VCaP (cell line): Measurements from ENCODE around the gene CD47.

Experiments used
- H3K27ac ChIP-seq: fragments of 450-650 bp; 2 replicates; pipeline ENCODE4 v1.5.1; 2017
- TF ChIP-seq, protein P1 (sequence below): fragments of 450-650 bp; conservative IDR thresholded peaks from 2 replicates; pipeline ENCODE4 v1.5.1; 2017; ENCODE audit warnings: mild to moderate bottlenecking, moderate library complexity

The CD47 gene

DNA sequence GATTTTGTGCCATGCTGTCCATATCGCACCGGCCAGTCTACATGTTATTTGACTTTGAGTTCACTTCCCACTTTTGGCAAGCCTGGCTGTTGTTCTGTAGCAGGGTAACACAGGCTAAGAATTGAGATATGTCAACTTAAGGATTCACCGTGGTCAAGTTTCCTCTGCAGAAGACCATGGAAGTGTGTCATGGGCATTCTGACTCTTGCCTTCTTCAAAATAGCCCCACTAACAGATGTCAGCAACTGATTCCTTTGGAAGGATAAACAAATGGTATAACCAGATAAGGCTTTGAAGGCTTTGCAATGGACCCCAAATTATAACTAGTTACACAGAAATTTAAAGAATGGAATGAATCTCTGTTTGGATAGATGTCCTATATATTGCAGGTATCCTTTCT, 20.1 kb upstream of the CD47 start:
- no peak overlapping the region for H3K27ac ChIP-seq
- TF ChIP-seq, protein P1, sequence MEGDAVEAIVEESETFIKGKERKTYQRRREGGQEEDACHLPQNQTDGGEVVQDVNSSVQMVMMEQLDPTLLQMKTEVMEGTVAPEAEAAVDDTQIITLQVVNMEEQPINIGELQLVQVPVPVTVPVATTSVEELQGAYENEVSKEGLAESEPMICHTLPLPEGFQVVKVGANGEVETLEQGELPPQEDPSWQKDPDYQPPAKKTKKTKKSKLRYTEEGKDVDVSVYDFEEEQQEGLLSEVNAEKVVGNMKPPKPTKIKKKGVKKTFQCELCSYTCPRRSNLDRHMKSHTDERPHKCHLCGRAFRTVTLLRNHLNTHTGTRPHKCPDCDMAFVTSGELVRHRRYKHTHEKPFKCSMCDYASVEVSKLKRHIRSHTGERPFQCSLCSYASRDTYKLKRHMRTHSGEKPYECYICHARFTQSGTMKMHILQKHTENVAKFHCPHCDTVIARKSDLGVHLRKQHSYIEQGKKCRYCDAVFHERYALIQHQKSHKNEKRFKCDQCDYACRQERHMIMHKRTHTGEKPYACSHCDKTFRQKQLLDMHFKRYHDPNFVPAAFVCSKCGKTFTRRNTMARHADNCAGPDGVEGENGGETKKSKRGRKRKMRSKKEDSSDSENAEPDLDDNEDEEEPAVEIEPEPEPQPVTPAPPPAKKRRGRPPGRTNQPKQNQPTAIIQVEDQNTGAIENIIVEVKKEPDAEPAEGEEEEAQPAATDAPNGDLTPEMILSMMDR: no peak

DNA sequence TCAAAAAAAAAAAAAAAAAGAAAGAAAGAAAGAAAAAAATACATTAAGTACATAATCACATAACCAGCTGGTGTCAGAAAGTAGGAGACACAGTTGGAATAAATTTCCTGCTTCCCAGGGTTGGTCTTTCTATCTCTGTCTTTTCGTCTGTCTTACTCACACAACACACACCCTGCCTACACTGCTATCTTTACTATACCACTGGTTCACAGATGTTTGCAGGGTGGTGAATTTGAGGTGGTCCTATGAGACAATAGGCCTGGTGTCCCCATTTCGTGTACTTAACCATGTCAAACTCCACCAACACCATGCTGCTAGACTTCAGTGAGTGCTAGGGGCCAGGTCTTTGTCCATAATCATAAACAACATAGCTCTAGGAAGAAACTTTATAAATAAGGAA, 17.6 kb upstream of the CD47 start:
- H3K27ac ChIP-seq: no peak overlapping the region
- TF ChIP-seq, protein P1: no peak

DNA sequence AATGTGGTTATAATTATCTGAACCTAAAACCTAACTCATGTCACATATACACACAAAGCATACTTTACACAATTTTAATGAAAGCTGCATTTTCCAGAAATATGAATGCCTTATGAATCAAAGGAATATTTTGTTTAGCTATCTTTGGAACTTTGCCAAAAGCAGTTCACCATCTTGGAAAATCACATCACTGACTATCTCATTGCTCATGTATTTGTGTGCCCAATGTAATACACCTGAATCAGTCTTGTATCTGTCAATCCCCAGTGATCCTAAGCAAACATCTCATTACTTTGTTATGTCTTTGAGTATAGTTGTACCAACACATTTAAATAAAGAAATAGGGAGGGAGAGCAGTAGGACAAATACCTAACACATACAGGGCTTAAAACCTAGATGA, 15.6 kb upstream of the CD47 start:
- no peak overlapping the region for H3K27ac ChIP-seq
- TF ChIP-seq, protein P1: no peak

DNA sequence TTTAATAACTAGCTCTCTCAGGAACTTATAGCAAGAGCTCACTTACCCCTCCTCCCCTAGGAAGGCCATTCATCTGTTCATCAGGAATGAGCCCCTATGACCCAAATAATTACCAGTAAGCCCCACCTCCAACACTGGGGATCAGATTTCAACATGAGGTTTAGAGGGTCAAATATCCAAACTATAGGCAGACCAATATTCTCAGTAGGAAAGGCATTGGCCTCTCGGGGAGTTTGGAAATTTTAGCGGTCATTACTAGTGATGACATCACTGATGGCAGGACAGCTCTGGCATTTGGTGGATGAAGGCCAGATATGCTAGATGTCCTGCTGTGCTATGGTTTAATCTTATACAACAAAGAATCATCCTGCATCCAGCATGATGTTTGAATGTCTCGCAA, 15.2 kb upstream of the CD47 start:
- no peak overlapping the region for H3K27ac ChIP-seq
- TF ChIP-seq, protein P1: no peak

DNA sequence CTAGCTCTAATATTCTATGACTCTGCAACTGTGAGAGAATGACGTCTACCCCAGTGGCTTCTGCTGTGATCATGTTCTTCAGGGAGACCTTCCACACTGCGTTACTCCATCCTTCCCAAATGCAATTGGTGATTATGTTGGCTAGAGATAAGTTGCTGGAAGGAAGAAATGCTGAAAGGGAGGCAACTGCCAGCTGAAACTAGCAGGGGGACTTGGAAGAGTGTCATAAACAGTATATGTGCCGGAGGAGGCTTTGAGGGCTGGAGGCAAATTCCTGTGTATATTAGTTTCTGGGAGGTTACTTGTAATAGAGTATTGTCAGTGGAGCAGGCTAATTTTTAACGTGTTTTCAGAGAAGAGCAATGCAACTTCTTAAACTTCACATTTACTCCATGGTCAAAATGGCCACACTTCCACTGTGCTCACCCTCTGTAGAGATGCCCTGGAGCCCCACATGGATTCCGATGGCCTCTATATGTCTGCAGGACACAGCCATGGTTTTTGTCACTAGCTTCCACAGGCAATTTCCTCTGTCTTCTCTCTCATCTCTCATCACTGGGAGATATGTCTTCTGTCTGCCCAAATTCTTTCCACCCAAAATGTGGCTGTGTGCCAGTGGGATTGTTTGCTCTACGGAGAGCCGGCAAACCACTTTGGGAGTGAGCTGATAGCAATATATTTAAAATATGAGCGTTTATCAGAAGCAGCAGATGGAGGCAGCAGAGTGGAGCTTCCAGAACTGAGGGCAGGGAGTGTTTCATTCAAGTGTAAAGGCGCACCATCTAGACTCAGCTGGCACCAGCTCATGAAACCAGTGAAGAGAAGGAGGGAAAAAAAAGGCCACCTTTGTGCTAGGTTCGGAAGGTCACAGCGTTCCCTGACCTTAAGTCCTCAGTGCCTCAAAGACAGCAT, 13.3 kb upstream of the CD47 start:
- TF ChIP-seq, protein P1: no peak; the same call in 1 of the 2 replicates
- H3K27ac ChIP-seq: peak overlapping the region; percentile 9; the same call in 1 of the 2 replicates

DNA sequence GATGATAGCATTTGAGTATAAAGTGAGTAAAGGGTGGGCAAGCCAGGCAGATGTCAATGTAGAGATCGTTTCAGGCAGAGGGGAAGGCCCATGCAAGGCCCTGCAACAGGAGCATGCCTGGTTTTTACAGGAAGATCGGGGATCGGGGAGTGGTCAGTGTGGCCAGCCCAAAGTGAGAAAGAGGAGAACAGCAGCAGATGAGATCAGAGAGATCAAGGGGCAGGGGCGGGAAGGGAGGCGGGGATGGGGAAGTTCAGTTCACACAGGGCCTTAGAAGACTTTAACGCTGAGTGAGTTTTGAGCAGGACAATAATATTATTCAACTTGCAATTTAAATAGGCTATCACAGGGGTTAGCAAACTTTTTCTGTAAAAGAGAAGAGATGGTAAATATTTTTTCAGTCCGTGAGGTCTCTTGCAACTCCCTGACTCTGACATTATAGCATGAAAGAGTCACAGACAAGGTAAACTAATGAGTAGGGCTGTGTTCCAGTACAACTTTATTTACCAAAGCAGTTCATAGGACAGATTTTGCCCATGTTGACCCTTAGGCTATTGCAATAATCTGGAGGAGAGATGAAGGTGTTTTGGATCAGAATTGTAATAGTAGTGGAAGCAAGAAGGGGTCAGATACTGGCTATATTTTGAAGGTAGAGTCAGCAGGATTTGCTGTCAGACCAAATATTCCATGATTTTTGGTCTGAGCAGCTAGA, 12.4 kb upstream of the CD47 start:
- H3K27ac ChIP-seq: peak overlapping the region; percentile 9; the same call in 1 of the 2 replicates
- TF ChIP-seq, protein P1: no peak

DNA sequence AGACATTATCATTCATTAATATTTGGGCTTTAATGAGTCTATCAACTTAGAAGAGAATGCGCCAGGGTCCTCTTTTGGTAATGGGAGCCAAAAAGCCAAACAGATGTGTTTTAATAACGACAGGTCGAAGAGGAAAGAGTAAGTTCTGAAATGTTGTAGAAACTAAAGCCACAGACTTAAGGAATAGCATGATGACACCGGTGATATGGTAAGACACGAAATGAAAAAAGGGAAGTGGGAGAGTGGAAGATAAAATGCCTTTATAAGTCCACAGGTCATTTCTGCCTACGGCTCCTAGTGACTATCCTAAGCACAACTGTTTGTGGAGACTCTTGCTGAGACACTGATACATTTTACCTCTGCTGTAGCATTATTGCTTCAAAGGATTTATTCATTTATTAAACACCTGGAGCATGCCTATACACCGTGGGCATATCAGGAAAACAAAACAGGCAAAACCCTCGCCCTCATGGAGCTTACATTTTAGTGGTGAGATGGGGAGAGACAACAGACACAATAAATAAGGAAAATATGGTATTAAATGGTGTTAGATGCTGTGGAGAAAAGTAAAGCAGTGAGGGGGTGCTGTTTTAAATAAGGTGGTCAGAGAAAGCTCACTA, 11.7 kb upstream of the CD47 start:
- TF ChIP-seq, protein P1: no peak
- H3K27ac ChIP-seq: peak overlapping the region; percentile 9; the same call in 1 of the 2 replicates
